ENCODE measurements around the gene DGCR8.

The DGCR8 gene

DNA sequence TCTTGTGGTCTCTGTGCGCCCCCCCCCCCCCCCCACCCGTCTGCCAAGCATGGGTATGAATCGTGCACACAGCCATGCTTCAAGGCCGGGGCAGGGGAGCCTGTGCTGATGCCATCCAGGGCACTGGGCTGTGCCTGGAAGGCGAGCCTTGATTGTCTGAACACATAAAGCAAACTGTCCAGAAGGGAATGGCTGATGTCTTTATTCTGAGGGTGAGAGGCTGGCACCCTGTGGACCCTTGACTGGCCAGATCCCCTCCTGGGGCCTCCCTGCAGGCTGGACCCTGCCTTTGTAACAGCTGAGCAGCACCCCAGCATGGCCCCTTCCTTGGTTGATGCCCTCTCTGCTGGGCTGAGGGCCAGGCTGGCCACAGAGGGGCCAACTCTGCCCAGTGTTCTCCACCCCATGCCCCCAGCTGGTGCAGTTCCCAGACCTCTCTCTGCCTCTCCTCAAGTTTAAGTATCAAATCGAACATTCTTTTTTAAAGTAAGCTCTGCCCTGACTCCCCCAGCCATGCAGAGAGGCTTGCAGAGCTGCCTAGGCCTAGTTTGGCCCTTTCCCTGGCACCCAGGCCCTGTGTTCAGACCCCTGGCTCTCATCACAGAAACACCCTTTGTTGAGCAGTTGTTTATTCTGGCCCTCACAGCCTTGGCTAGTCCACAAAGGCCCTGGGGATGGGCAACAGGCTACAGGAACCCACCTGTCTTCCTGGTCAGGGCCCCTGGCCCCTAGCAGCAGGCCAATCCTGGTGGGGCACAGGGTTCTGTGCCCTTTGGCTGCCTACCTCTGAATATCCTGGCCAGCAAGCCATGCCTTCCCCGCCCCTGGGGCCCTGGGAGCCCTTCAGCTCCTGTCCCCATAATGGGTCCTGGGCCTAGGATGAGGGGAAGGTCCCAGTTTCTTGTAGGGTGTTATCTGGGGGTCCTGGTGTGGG is 31.9 kb downstream of the DGCR8 start:
- DNase-seq = no peak

DNA sequence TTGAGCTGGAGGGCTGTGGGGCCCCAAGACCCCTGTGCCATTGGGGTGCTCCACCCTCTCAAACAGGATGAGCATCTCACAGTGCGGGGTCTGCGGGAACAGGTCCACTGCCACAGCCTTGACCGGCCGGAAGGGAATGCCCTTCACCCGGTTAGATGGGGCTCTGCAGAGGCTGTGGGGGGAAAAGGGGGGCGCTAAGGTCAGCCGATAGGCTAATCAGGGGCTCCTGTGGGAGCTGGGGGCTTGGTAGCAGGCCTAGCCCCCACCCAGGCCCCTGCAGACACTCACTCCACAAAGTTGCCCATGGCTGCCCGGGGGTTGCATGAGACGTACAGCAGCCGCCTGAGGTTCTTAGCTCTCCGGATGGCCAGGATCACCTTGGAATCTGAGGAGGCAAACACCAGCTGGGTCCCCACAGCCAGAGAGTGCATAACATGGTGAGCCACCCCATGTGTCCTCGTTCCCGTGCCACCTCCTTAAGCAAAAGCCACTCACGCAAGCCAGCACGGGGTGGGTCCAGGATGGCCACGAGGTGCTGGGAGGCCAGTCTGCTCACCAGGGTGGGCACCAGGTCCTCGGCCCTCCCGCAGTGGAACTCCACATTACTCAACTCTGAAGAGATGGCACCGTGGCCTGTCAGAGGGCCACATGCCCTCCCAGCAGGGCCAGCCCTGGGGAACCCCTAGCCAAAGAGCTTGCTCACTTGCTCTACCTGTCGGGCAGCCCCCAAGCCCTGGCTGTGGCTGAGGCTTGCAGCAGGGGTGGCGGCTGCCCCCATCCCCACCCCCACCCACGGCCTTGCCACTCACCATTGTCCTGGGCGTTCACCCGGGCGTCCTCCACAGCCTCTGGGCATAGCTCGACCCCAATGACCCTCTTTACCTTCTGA is 32.8 kb downstream of the DGCR8 start:
- DNase-seq = no peak

DNA sequence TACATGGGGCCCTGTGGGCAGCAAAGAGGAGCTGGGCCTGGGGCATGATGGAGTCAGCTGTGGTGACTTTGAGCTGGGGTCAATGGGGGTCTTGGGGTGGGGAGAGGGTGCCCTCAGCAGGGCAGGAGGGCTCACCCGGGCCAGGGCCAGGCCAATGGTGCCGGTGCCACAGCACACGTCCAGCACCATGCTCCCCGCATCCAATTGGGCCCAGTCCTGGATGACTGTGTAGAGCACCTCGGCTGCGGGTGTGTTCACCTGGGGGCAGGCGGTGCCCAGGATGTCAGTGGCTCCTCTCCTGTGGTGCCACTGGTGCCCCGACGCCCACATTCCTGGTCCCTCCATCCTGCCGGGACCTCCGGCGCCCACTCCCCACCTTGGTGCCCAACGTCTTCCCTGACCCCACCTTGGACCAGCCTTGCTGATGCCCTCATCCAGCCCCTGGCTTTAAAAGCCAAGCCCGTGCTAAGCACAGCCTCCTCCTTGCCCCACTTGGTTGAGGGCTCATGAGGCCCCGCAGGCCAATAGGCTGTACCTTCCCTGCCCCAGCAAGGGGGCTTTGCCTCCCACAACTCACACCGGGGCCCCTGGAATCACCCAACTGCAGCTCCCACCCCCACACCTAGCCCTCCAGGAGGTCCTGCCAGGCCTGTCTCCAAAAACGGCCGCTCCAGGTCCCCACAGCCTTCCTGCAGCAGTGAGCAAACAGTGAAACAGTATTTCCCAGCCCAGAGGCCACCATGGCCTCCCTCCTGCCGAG is 33.7 kb downstream of the DGCR8 start:
- no peak for DNase-seq

DNA sequence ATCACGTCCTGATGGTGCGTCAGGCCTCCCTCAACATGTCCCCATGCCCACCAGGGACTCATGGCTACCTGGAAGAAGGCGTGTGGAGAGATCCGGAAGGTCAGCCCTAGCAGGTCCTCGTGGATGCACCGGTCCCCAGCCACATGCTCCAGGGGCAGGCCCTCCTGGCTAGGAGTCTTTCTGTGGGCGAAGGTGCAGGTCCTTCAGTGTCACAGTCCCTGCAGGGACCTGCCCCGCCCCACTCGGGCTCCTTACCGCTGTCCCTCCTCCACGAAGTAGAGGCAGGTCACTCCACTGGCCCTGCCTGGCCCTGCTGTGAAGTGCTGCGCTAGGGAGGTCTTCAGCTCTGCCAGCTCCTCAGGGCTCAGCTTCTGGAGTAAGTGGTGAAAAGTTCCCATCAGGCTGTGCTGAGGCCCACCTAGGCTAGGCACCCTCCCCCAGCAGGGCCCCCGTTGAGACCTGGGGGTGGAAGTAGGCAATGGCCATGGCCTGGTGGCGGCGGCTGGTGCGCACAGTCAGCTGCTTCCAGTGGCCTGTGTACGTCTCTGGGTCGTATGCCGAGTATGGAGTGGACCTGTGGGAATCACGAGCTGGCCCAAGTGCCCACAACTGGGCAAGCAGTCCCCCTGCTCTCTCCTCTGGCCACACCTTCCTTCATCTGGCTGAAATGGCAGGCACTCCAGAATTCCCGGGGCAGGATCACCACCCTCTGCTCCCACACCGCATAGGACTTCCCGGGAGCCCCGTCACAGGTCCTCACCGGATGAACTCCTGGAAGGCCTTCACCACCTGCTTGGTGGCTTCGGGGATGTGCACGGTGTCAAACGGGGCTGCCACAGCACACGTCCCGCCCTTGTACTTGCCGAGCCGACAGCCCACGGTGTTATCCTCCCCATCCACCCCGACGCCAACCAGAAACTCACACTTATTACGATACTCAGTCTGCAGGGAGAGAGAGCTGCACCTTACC is 34.8 kb downstream of the DGCR8 start:
- DNase-seq = no peak

DNA sequence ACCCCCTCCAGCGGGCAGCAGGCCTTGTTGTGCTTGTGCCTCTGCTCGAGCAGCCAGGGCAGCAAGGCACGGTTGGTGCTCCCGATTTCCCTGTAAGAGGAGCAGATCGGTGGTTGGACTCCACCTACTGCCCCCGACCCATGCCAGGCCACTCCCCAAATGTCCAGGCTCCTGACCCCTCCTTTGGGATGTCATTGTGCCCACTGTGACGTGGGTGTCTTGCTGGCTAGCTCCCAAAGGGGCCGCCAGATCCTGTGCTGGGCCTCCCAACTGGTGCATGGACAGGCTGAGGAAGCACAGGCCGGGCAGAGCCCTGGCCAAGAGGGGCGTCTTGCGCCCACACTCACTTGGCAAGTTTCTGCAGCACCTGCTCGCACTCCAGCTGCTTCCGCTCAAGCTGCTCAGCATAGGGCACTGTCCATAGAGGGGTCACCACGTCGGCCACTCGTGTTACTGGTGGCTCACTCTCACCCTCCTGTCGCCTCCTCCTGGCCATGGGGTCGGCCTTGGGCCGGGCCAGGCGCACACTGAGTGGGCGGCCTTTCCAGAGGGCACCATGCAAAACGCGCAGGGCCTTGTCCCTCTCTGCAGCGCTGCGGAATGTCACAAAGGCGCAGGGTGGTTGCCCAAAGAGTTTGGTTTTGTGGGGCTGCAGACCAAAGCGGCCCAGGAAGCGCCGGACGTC is 35.8 kb downstream of the DGCR8 start, which contains the start of gene RANBP1:
RANBP1 (plus strand) TSS at position 414 of the 685 bp plus-strand sequence; CDS start at position 495, 81 bp downstream.
- no peak for DNase-seq

DNA sequence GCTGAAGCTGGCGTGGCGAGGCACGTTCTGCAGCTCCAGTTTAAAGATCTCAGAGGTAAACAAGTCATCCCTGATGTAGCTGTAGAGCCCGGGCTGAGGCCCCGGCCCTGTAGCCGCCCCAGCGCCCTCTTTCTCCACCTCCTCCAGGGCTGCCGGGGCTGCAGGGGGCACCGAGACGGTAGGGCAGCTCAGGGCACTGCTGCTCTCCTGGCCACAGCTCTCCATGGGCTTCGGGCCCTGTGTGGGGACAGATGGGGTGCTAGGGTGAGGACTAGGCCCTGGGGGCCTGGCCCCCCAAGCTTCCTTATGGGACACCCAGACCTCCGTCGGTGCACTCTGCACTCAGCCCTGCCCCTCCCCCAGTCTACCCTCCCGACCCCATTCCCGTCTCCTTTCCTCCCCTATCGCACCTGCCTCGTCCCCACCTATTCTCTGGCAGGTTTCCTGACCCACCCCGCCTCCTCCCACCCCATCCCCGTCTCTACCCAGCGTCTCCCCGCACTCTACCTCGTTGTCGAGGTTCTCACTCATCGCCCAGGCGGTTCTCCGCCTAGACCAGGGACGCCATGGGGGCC is 36.4 kb downstream of the DGCR8 start:
- DNase-seq = no peak

DNA sequence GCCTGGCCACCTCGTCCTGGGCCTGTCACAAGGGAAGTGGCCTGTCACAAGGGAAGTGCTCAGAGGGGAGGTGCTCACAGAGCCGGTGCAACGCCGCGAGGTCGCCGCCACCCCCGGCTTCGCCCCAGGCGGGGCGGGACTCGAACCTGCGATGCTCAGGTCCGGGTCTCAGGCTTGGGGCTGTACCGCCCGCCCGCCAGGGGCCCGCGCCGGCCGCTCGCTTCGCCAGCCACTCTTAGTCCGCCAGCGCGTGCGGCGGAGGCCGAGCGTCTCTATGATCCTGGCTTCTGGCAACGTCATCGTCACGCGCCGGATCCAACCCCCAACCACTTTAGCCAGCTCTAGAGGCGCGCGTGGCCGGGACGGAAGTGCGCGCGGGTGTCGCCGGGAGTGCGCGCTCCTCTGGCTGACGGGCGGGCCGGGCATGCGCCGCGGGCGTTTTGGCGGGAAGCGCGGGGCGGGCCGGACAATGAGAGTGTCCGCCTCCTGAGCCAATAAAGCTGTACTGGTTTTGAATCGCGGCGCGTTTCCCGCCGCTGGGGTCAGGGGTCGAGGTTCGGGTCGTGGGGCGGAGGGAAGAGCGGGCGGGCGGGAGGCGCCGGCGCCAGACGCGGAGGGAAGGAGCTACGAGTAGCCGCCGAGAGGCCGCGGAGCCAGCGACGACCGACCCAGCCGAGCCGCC is 37.1 kb downstream of the DGCR8 start, which contains the start of gene TRMT2A:
TRMT2A (minus strand) TSS at position 276 of the 682 bp plus-strand sequence. CDS start 320 bp downstream, outside the sequence.
- DNase-seq = peak; percentile 93 to 97 (median 93)

DNA sequence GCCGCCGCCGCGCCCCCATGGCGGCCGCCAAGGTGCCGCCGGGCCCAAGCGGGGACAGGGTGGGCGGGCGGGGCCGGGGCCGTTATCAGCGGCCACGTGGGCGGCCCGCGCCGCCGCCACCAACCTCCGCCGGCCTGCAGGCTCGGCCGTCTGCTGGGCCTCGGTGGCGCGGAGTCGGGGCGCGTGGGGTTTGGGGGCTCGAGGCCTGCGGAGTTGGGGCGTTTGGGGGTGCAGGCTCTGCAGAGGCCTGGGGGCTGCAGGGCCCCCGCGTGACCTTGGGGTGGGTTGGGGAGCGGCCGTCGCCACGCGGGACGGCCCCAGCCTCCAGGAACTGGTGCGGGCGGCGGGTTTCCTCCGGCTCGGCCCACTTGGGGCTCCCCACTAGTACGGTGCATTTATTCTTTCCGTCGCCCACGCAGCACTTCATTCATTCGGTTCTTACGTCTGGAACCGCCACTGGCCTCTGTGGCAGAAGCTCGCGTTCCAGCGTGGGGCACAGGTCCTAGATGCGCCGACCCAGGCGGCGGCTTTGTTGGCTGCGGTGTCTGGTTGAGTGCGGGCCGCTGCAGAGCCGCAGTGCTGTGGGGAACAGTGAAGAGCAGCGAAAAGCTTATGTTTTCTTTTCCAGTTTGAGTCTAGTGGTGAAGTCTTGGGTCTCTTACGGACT is 37.7 kb downstream of the DGCR8 start:
- DNase-seq = peak in 3 of 4 experiments; percentile 29 to 43 (median 35)

DNA sequence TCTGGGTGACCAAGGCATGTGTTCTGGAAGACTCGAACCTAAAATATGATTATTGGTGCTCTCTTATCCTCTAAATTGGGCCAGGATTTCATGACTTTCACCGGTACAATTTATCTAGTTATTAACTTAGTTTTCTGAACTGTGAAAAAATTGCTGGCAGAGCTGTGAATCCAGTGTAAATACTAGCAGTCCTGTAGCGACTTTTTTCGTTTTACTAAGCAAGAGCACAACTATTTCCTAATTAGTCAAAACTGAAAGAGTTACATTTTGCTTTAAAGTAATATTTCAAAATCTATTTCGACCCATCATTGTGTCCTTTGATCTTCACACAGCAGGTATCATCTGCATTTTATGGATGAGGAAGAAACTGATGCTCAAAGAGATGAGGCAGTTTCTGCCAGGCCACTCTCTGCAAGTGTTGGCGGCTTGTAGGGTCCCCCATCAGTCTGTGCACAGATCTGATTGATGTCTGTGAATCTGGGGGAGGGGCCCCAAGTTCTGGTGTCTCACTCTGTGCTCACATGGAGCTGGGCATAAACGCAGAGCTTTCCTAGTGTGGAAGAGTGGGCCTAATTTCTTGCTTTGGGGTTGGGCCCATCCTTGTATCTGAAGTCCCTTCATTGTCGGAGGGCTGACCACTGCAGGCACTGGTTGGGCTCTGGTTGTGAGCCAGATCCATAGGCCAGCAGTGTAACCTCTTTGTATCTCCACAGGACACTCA is 38.4 kb downstream of the DGCR8 start:
- DNase-seq = no peak

DNA sequence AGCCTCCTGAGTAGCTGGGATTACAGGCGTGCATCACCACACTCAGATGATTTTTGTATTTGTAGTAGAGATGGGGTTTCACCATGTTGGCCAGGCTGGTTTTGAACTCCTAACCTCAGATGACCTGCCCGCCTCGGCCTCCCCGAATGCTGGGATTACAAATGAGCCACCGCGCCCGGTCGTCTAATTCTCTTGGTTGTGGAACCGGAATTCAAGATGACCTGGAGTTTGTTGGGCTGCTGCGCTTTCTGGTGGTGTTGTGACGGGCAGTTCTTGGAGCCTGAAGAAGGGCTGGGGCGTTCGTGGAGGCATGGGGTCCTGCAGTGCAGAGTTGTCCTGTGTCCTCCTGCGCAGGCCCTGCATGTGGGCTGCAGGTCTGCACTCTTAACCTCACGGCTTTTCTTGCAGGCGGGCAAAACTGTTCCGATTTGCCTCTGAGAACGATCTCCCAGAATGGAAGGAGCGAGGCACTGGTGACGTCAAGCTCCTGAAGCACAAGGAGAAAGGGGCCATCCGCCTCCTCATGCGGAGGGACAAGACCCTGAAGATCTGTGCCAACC is 41.9 kb downstream of the DGCR8 start:
- no peak for DNase-seq

DNA sequence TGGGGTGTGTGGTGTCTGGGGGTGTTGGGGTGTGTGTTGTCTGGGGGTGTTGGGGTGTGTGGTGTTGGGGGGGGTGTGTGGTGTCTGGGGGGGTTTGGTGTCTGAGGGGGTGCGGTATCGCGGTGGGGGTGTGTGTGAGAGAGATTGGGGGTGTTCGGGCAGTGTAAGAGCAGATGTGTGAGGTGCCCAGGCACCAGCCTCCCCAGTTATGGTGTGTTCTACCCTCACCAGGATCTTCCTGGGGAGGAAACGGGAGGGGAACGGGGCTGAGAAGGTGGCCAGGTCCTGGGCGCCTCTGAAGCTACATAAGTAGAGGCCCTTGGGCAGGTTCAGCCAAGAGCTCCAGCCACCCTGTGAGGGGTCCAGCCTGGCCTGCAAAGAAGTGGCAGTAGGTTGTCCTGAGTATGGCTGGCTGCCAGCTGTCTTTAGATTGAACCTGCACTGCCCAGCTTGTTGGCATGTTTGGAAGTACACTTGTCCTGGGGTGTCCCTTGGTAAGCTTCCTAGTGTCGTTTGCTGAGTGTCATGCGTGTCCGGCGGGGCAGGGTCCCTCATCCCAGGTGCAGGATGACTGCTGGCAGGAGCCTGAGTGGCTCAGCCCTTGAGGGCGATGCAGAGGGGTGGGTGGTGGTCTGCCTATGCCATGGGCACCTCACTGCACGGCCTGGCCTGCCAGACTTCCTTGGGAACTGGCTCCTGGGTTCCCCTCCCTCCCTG is 43.5 kb downstream of the DGCR8 start:
- DNase-seq = no peak

DNA sequence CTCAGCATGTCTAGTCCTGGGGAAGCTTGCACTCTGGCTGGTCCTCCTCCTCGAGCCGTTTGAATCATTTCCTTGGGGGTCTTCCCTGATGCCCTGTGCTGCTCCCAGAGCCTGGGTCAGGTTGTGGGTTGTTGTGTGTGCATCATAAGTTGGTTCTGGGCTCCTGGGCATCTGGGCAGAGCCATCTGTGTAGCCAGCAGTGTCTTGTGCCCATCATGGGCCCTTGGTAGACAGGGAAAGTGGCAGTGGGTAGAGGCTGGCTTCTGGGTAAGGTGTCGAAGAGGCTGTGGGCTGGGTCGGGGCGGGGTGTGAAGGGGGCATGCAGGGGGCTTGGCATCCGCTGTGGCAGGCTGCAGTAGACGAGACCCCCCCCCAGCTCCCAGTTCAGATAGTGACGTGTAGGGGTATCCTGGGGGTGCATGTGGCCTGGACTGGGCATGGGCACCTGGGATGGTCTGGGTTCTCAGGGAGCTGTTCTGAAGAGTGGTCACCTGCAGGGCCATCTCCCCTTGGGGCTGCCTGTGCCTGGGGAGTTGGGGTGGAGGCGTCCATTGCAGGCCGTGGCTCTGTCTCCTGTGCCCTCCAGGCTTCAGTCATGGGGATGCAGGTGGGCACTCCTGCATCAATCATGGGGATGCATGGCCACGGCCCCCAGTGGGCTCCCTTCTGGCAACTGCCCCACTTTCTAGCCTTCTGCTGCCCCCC is 44.2 kb downstream of the DGCR8 start:
- DNase-seq = no peak

DNA sequence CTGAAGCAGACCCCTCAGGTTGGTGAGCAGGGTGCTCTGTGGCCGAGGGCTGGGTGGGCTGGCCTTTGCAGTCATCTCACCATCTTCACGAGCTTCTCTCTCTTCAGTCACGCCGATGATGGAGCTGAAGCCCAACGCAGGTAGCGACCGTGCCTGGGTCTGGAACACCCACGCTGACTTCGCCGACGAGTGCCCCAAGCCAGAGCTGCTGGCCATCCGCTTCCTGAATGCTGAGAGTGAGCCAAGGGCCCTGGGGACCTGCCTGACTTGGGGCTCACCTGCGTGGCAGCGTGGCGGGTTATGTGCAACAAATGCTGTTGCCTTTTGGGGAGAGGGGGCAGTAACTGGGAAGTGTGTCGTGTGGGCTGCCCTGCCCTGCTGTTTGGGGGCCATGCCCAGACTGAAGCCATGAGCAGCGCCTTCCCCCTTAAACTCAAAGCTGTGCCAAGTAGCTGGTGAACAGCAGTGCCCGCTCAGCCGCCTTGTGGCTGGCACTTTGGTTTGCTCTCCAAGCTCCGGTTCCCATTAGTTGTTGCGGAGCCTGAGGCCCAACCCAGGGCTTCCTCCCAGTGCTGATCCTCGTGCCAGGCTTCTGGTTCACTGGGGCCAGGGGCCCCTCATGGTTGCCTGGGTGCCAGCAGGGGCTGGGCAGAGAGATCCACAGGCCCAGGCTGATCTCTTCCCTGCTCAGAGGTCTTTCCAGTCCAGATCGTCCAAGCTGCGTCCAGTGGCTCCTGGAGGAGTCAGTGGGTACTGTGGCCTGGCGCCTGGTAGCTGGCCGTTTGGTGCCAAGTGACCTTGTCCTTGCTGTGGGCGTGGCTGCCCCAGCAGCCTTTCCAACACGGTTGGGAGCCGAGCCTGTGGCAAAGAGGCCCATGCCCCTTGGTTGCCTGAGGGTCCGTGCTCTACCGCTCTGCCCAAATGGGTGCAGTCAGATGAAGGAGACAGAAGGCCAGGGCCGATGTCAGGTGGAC is 45.4 kb downstream of the DGCR8 start:
- DNase-seq = no peak

DNA sequence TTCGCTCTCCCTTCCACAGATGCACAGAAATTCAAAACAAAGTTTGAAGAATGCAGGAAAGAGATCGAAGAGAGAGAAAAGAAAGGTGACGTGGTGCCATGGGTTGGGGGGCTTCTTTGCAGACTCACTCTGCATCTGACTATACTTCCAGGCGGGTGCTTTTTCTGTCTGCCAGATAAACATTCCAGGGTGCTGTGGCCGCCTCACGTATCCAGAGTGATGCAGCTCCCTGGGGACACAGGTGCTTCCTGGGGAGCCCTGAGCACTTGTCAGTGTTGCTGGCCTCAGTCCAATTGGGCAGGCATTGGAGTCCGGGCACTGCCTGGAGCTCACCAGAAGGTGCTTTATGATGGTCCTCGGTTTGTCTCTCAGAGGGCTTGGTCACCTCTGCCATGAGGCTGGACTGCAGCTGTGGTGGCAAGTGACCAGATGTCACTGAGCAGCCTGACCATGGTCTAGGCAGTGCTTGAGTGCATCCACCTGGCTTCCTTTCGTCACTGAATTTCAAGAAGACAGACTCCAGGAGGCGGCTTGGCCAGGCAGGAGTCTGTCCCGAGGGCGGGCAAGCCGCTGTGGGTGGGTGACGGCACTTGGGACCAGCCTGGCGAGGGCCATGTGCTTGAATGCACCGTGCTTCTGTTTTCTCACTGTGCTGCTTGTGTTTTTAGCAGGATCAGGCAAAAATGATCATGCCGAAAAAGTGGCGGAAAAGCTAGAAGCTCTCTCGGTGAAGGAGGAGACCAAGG is 46.4 kb downstream of the DGCR8 start:
- no peak for DNase-seq
